ENCODE measurements around the gene GTF2H1. TPM values are rescaled to one million over a fixed set of nuclear protein-coding genes. Genes with fewer than 3 reads are reported as not detected.
"Not testable (repeated sequence)": the region's sequence is repeated elsewhere in the genome, so short reads cannot be mapped to it uniquely, and the experiment has no call there.

GTF2H1 gene
- total RNA-seq, 1 experiment from 2014 or later = 83.4 TPM

DNA sequence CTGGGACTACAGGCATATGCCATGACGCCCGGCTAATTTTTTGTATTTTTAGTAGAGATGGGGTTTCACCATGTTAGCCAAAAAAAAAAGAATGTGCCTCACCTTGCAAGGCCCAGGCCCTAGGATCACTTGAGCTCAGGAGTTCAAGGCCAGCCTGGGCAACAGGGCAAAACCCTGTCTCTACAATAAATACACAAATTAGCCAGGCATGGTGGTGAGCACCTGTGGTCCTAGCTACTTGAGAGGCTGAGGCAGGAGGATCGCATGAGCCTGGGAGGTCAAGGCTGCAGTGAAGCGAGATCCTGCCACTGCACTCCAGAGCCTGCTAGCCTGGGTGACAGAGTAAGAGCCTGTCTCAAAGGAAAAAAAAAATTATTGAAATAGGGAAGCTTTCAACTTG lies 81.7 kb downstream of the GTF2H1 start:
- ChIA-PET CTCF (interaction anchor here (0.6 to 1.5 kb wide), 3 partner anchors 8 to 272 kb away, joined by 3 to 5 read pairs (median 3); partner anchors contain the start of gene MRGPRX3), POLR2A (interaction anchor here (5.6 kb wide), 1 partner anchor 8 kb away, joined by 90 read pairs; the partner anchor contains the start of gene LDHA)
- Mint-ChIP-seq H3K9me3 (ENCODE audit: unreplicated experiment) (no peaks in the 10 kb centered on the region), H3K4me1 (ENCODE audit: insufficient read depth, unreplicated experiment) (peaks cover 7% of the 10 kb centered on the region), H3K4me3 (ENCODE audit: unreplicated experiment) (no peak overlapping the region), H3K36me3 (ENCODE audit: insufficient read depth, unreplicated experiment) (peaks cover 99% of the 10 kb centered on the region), H3K27me3 (ENCODE audit: insufficient read depth, unreplicated experiment) (no peaks in the 10 kb centered on the region), H3K27ac (ENCODE audit: low read depth, unreplicated experiment) (no peak overlapping the region)
- no peak for TF ChIP-seq CTCF (IDR thresholded peaks at IDR 0.05; ENCODE audit: unreplicated experiment)
- no peak for DNase-seq (ENCODE audit: unreplicated experiment)
- no TSS peak for BruUV-seq (replicated peaks)
- intact Hi-C loops (cut with micrococcal nuclease) = no loop called here

GRCh38 chr11:18407400-18407799 lies 85.0 kb downstream of the GTF2H1 start:
- H3K27me3 Mint-ChIP-seq (ENCODE audit: insufficient read depth, unreplicated experiment); H3K4me3 Mint-ChIP-seq (ENCODE audit: unreplicated experiment); intact Hi-C loops (cut with micrococcal nuclease); H3K4me1 Mint-ChIP-seq (ENCODE audit: insufficient read depth, unreplicated experiment); H3K9me3 Mint-ChIP-seq (ENCODE audit: unreplicated experiment); H3K27ac Mint-ChIP-seq (ENCODE audit: low read depth, unreplicated experiment): not testable (repeated sequence)
- ChIA-PET CTCF (interaction anchor here (0.6 kb wide), 1 partner anchor 177 kb away, joined by 3 read pairs; no protein-coding TSS in a partner anchor), POLR2A (interaction anchor here (0.8 to 5.6 kb wide), 5 partner anchors 11 to 121 kb away, joined by 3 to 90 read pairs (median 4); partner anchors contain the start of gene LDHA)
- TSS peak; percentile 96 for BruUV-seq (replicated peaks)
- peaks cover 70% of the 10 kb centered on the region for H3K36me3 Mint-ChIP-seq (ENCODE audit: insufficient read depth, unreplicated experiment)
- DNase-seq (ENCODE audit: unreplicated experiment) = peak; percentile 81

DNA sequence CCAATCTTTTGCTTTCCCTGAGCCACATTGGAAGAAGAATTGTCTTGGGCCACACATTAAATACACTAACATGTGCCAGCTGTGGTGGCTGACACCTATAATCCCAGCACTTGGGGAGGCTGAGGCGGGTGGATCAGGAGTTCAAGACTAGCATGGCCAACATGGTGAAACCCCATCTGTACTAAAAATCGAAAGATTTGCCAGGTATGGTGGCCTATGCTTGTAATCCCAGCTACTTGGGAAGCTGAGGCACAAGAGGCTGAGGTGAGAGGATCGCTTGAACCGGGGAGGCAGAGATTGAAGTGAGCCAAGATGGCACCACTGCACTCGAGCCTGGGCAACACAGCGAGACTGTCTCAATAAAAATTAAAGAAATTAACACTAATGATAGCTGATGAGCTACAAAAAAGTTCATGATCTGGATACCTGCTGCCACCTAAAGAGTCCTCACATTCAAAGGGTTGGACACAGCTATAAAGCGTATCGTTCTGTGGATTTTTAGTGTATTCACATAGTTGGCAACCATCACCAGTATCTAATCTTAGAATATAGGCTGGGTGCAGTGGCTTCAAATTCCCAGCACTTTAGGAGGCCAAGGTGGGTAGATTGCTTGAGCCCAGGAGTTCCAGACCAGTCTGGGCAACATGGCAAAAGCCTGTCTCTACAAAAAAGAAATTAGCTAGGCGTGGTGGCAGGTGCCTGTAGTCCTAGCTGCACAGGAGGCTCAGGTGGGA lies 86.4 kb downstream of the GTF2H1 start:
- intact Hi-C loops (cut with micrococcal nuclease) = no loop called here
- DNase-seq (ENCODE audit: unreplicated experiment) = no peak
- ChIA-PET POLR2A (interaction anchor here (0.8 to 5.6 kb wide), 5 partner anchors 8 to 201 kb away, joined by 4 to 90 read pairs (median 4); partner anchors contain the start of gene LDHA), CTCF (interaction anchor here (0.6 to 1.1 kb wide), 3 partner anchors 9 to 151 kb away, joined by 3 read pairs; no protein-coding TSS in a partner anchor)
- BruUV-seq (replicated peaks) = no TSS peak
- no peak for TF ChIP-seq CTCF (IDR thresholded peaks at IDR 0.05; ENCODE audit: unreplicated experiment)
- H3K27ac Mint-ChIP-seq (ENCODE audit: low read depth, unreplicated experiment) = no peak overlapping the region
- peaks cover 7% of the 10 kb centered on the region for H3K4me1 Mint-ChIP-seq (ENCODE audit: insufficient read depth, unreplicated experiment)
- no peaks in the 10 kb centered on the region for H3K9me3 Mint-ChIP-seq (ENCODE audit: unreplicated experiment)
- no peaks in the 10 kb centered on the region for H3K27me3 Mint-ChIP-seq (ENCODE audit: insufficient read depth, unreplicated experiment)
- peaks cover 57% of the 10 kb centered on the region for H3K36me3 Mint-ChIP-seq (ENCODE audit: insufficient read depth, unreplicated experiment)
- H3K4me3 Mint-ChIP-seq (ENCODE audit: unreplicated experiment) = no peak overlapping the region

DNA sequence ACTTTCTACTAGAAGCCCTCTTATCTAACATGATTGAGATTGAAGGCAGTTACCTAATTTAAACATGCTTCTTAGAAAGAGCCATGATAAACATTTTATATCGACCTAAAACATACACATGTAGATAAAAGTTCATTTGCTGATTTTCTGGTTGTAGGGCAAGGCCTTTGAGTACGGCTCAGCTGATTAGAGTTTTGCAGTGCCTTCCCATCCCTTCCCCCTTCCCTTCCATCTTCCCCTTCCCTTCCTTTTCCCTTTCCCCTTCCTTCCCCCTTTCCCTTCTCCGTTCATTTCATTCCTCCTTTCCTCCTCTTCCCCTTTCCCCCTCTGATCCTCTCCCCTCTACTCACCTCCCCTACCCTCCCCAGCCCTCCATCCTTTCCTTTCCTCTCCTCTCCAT lies 94.1 kb downstream of the GTF2H1 start:
- DNase-seq (ENCODE audit: unreplicated experiment) = no peak

More for the DNA sequence above, 94.1 kb downstream of the GTF2H1 start:
- H3K27me3 Mint-ChIP-seq (ENCODE audit: insufficient read depth, unreplicated experiment) = no peaks in the 10 kb centered on the region
- H3K36me3 Mint-ChIP-seq (ENCODE audit: insufficient read depth, unreplicated experiment) = no peaks in the 10 kb centered on the region
- H3K9me3 Mint-ChIP-seq (ENCODE audit: unreplicated experiment) = no peaks in the 10 kb centered on the region
- no peak overlapping the region for H3K27ac Mint-ChIP-seq (ENCODE audit: low read depth, unreplicated experiment)
- CTCF ChIA-PET = interaction anchor here (0.6 kb wide), 1 partner anchor 359 kb away, joined by 3 read pairs; no protein-coding TSS in a partner anchor
- no peak overlapping the region for H3K4me3 Mint-ChIP-seq (ENCODE audit: unreplicated experiment)
- no TSS peak for BruUV-seq (replicated peaks)
- peaks cover 4% of the 10 kb centered on the region for H3K4me1 Mint-ChIP-seq (ENCODE audit: insufficient read depth, unreplicated experiment)
- intact Hi-C loops (cut with micrococcal nuclease) = no loop called here
- TF ChIP-seq CTCF (IDR thresholded peaks at IDR 0.05; ENCODE audit: unreplicated experiment) = no peak
- POLR2A ChIA-PET = no interaction called here

Small RNA genes lying within 50 kb of the gene (microRNA-seq; reads per million reads assigned to microRNA genes)
- not detected for gene MIR3159

Other genes starting within 250 kb of the GTF2H1 start
- gene SAAL1, start 216.5 kb upstream of the GTF2H1 start, total RNA-seq (2022) = 21.6 and 34.3 TPM in 2 replicates
- 0.34 and 0.79 TPM in 2 replicates for gene MRGPRX3, start 190.0 kb upstream of the GTF2H1 start, total RNA-seq (2022)
- not detected in 2 replicates for gene MRGPRX4, start 149.7 kb upstream of the GTF2H1 start, total RNA-seq (2022)
- gene SAA4, start 85.8 kb upstream of the GTF2H1 start, total RNA-seq (2022) = not detected in 2 replicates
- gene SAA2, start 73.9 kb upstream of the GTF2H1 start, total RNA-seq (2022) = 12.2 and 12.7 TPM in 2 replicates
- 45.5 and 55.7 TPM in 2 replicates for gene SAA1, start 56.3 kb upstream of the GTF2H1 start, total RNA-seq (2022)
- gene HPS5, start 427 bp upstream of the GTF2H1 start, total RNA-seq (2022) = 23.6 and 31.8 TPM in 2 replicates
- 516 and 739 TPM in 2 replicates for gene LDHA, start 72.0 kb downstream of the GTF2H1 start, total RNA-seq (2022)
- not detected in 2 replicates for gene LDHC, start 89.8 kb downstream of the GTF2H1 start, total RNA-seq (2022)
- gene LDHAL6A, start 133.3 kb downstream of the GTF2H1 start, total RNA-seq (2022) = not detected in 2 replicates
- gene TSG101, start 204.4 kb downstream of the GTF2H1 start, total RNA-seq (2022) = 70.8 and 78.4 TPM in 2 replicates